NCI-H1048 (cell line): Measurements from ENCODE around the gene SYNDIG1L.
"Not testable (repeated sequence)": the region's sequence is repeated elsewhere in the genome, so short reads cannot be mapped to it uniquely, and the experiment has no call there.

Experiments
- DNase-seq: peaks from one replicate; lab custom pipeline; 2025; lab: John Stamatoyannopoulos, UW

The SYNDIG1L gene

DNA sequence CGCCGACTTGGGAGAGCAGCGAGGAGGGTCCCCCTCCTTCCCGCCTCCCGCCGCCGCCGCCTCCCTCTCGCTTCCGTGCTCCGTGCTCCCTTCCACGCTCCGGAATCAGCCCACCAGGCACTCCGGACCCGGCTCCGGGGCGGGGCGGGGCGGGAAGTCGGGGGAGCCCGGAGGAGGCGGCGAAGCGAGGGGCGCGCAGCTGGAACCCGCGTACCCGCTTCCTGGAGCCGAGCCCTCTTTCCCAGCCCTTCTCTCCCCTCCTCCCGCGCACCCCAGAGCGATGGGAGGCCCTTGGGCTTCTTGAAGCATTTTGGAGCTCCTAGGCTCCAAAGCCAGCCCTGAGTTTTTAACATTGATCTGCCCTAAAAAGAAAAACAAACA lies at the start of gene SYNDIG1L:
SYNDIG1L (minus strand) TSS at position 9 of the 381 bp plus-strand sequence. CDS start 16,466 bp downstream, outside the sequence.
- DNase-seq, result no peak

DNA sequence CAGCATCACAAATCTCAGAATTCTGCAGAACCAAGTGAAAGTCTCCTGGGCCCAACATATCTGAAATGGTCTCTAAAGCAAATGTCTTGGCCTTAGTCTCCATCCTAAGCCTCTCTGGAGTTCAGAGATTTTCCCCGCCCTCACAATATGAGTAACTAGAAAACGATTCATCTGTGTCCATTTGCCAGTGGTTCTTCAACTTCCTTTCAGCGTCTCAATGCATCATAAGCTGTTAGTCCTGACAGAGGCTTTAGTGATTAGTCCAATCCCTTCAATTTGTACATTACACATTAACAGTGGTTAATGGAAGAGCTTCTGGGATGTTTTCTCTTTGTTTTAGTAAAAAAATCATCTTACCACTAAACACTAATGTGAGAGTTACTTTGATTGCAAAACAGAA lies 49.7 kb upstream of the SYNDIG1L start:
- no peak for DNase-seq

DNA sequence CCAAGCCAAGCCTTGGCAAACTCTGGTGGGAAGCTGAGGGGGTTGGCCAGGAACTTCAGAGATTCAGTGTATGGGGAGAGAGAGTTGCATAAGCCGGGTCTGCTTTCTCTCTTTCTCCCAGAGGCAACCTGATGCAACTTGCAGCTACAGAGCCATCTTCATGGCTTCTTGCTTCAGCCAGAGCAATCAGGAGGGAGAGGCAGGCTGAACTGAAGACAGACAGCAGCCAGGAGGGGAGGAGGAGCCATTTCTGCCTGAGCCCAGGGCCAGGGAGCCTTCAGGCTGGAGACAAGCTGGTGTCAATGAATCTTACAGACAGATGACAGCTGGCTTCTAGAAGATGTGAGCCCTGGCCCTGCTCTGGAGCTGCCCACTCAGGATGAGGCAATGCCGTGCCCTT lies 48.4 kb upstream of the SYNDIG1L start:
- DNase-seq, result no peak

DNA sequence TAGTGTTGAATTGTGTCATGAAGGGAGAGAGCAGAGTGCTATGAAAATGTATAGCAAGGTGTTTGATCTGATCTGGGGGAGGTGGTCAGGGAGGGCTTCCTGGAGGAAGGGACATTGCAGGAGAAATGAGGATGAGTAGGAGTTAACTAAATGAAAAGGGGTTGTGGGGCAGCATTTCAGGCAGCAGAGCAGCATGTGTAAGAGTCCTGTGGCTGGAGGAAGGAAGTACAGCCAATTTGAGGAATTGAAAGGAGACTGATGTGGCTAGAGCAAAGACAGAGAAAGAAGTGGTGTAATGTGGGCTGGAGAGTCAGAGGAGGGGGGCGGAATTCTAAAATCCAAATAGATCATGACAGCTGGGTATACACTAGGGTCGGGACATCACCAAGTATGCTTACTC lies 46.6 kb upstream of the SYNDIG1L start:
- no peak for DNase-seq

DNA sequence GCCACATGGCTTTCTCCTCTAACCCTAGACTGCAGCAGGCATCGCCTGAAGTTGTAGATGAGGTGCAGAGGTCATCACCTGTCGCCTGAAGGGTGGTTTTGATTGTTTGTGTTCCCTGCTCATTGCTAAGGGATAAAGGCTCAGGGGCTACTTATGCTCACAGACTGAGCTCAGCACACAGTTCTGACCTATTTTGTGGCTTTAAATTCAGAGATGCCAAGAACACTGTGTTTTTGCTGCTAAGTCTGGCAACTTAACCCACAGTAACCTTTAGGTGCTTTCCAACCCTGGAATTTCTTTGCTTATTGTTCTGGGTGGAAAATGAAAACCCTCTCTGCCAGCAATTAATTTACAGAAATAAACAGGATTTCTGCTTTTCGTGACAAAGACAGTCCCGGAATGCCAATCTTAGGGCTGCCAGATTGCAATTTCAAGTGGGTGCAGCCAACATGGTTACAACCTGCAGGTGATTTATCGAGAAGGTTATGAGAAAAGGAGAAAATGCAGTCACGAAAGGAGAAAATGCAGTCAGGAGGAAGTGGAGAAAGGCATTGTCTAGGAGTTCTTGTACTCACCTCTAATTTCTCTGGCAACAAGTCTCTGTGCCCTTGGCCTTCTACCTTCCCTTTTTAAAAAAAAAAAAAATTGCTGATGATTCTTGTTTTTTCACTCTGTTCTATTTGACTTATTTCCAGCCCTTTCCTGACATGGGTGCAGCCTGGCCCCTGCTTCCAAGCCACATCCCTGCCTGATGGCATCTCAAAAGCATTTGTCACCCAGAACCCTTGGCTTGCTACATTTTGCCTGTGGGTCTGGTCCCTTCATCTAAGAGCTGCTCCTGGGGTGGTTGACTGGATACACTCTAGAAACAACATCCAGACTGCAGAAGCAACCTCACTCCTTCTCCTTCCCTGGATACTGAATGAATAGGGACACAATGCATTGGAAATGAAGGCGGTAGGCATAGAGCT lies 43.8 kb upstream of the SYNDIG1L start:
- DNase-seq, result no peak

DNA sequence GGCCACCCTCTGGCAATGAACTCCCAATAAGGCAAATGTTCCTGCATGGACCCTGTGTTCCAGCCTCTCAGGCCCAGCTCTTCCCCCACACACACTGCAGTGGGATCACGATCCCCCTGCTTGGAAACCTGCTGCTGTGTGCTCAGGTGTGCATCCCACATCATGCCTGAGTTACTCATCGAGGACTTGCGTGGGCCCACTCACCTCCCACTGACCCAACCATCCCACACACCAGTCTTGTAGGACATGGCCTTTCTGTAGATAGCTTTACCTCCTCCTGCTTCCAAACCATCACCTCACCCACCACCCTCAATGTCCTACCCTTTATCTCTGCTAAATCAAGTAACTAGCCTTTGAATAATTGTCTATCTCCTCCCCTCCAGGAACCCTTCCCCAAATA lies 42.5 kb upstream of the SYNDIG1L start:
- no peak for DNase-seq

DNA sequence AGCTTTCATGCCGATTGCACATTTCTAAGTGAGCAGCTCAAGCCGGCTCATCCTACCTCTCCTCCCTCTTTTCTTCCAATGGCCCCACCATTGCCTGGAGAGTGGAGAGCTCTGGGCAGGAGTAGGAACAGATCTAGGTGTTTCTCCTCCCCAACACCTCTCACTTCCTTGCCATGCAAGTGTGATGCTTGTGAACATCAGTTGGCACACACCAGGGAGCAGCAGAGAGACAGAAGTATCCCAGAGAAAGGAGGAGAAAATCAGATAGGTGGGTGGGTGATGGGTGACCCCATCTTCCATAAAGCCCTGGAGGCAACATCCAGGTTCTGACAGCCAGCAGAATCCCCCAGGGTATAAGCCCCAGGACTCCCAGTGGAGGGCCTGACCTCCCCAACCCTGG lies 39.3 kb upstream of the SYNDIG1L start:
- DNase-seq, result no peak

DNA sequence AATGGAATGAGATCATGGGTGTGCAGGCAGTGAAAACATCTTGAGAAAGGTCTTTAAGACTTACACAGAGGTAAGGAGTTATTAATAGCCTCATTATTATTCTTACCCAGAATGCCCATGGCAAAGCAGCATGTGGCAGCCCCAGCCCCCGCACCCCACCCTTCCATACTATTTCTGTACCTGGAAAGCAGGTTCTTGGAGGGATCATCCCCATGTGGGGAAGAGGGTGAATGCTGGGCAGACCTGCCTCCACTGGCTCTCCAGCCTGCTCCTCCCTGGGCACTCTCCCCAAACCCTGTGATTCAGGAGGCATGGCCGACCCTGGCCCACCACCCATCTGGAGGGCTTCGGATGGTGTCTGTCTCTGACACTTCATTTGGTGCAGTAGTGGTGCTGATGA lies 38.8 kb upstream of the SYNDIG1L start:
- DNase-seq, result no peak

DNA sequence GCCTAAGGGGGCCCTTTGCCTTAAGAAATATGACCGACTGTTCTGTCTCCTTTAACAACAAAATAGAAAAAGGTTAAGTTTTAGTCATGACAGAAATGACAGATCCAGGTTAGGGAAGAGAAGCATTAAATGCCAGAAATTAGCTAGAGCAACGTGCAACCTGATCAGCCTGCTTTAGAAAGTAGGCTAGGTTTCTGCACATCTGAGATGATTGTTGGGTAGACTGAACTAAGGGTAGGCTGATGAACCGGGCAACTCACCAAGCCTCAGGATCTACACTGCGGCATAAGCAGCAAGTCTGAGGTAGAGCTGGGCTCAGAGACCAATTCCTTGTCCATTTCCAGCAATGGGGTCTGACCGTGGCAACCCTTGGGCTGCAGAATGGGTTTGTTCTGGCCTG lies 37.7 kb upstream of the SYNDIG1L start:
- no peak for DNase-seq

DNA sequence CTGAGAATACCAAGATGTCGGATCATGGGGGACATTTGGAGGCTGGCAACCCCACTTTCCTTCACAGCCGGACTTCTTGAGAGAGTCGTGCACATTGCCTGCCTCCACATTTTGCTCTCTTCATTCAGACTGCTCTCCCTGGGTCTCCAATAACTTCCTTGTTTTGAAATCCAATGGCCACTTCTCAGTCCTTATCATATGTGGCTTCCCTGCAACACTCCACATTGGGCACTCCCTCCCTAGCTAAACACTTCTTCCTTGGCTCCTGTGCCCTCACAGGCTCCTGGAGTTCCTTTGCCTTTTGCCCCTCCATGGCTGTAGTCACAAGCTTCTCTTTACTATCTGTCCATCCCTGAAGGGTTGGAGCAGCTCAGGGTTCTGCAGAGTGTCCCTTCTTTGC lies 37.0 kb upstream of the SYNDIG1L start:
- no peak for DNase-seq

DNA sequence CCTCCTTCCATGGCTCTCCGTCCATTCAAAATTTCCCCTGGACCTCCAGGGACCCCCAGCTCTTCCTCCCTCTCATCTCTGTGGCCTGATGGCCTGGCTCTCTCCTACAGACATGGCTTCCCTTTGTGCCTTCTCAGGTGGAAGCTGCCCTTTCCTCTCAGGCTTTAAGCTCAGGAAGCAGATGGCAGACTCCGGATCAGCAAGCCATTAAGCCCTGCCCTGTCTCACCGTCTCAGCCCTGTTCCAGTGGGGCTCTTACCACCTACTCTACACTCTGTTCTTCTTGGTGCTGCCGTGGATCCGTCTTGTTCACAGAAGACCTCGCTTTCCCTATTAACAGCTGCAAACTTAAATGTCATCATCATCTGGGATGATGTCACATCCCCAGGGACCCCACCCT lies 34.0 kb upstream of the SYNDIG1L start:
- no peak for DNase-seq

DNA sequence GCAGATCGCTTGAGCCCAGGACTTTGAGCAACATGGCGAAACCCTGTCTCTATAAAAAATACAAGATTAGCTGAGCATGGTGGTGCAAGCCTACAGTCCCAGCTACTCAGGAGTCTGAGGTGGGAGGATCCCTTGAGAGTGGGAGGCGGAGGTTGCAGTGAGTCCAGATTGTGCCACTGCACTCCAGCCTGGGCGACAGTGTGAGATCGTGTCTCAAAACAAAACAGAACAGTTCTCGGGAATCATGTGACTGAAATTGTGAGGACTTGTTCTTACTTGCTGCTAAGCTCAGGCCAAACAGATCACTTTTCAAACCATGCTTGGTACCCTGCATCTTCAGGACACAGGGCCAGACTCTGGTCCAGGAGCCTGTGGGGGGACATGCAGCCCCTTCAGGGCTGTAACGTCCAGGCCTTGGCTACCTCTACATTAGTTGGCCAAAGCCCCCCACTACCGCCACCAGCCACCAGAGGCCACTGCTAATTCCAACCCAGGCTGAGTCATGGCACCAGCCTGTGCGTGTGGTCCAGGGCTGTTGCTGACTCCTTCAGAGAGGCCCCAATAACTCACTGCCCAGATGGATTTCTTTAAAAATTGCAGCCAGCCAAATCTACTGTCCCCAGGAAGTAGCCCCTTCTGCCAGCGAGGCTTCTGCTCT lies 33.4 kb upstream of the SYNDIG1L start:
- no peak for DNase-seq

DNA sequence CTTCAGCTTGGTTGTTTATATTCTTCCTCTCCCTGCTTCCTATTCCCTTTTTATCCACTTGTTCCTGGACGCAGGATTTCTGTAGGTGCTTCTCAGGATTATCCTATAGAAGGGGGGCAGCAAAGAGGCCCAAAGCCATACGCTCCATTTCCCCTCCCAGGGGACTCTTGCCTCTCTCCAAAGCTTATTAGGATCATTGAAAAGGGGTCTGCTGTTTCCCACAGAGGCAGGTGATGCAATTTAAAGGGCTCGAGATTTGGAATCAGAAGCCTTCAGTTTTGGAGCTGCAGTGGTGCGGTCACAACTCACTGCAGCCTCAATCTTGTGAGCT lies 31.5 kb upstream of the SYNDIG1L start:
- no peak for DNase-seq

DNA sequence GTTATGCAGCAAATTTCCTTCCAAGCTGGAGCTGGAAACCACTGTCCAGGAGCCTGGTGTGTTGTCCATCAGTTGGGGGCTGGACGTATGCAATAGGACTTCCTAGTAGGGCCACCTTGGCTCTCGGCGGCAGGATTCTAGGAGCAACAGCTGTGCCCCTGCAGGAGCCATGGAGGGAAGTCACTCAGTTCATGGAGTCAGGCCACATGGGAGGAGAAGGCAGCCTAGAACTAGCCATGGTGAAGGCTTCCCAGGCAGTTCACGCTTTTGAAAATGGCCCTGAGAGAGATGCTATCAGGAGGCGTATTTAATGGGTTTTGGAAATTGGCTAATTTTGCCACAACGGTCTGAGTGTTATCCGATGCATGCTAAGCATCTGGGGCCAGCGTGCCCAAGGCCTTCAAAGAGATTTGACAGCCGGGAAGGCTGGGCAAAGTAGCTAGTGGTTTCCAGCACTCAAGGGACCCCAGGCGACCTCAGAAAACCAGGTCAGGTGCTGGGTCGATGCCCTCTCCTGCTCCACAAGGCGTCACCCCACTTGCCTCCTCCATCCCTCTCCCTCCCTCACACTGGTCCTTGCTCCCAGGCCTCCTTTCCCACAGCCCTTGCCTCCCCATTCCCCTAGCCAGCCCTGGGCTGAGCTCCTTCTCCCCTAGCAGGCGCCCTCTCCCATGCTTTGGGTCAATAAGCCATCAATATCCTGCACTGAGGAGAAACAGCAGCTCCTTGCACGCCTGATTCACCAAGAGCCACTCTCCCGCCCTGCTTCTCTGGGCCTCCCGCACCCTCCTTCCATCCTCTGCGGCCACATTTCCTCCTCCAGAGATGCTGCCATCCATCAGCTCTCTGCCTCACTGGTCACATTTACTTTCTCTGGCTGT lies 30.9 kb upstream of the SYNDIG1L start:
- DNase-seq, result no peak

DNA sequence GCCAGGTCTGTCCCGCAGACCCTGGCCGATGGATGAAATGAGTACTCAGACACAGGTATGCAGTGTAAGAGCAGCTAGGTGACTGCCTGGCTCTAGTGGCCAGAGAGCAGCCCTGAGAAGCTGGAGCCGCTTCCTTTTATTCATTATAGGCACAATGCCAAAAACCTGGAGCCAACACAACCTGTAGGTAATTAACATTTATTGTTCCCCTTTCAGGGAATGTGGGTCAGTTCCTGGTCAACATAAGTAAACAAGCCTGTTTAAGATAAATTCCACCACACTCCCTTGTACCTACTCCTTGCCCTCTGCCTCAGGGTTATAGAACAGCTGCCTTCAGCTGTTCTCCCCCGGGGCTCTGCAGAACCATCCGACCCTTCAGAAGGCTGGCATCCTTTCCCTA lies 28.4 kb upstream of the SYNDIG1L start:
- DNase-seq, result not testable (repeated sequence)

DNA sequence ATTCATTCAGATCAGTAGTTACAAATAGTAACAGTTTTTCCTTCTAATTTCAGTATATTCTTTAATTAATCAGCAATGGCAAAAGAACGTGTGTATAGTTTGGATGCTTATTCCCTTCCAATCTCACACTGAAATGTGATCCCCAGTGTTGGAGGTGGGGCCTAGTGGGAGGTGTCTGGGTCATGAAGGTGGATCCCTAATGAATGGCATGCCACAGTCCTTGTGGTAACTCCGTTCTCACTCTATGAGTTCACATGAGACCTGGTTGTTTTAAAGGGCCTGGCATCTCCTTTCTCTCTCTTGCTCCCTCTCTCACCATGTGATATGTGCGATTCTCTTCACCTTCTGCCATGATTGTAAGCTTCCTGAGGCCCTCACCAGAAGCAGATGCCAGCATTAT lies 18.9 kb upstream of the SYNDIG1L start:
- DNase-seq, result no peak

DNA sequence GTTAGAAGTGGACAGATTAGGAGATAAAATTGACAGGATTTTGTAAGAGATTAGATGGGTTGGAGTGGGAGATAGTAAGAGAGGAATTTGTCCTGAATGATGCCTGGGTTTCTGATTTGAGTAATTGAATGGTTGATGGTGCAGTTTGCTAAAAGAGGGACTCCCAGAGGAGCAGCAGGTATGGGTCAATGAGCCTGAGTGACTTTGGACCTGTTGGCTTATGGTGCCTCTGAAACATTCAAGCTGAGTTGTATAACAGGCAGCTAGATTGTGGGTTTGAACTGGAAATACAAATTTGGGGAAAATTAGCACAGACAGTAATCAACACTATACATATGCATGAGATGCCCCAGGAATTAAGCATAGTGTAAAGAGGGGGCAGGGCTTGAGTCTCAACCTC lies 16.7 kb upstream of the SYNDIG1L start:
- DNase-seq, result no peak

DNA sequence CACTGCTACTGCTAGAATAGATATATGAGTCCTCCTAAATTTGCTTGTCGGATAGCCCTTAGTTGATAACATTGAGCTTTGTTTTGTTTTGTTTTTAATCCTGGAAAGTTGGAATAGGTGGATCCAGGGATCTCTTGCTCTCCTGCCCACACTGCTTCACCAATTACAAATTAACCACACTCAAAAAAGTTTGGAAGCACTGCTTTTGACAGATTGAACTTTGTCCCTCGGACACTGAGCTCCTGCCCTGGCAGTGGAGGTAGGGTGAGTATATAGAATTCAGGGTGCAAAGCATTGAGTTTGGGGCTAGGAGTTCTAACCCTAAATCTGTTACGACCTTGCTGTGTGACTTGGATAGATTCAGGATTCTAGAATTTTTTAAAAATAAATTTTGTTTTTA lies 15.1 kb upstream of the SYNDIG1L start:
- no peak for DNase-seq

DNA sequence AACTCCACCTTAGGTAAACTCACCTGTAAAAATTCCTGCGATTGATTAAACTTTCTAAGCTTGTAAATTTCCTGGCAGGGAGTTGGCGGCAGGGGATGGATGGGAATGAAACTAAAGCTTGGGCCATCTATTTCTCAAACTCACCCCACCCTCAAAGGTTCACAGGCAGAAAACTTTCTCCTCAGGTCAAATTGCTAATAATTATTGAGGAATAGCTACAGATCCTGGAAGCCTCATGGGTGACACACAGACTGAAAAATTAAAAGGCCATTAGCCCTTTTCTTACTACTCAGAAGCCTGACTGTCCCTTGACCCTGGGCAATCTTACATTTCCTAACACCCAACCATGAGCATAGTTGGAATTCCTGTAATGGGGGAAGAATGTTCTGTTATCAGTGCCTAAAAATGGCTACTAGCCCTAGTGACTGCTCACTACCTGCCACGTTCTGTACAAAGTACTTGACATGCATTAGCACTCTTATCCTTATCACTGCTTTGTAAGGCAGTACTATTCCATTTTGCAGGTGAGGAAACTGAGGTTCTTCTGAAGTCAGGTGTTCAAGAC lies 12.4 kb upstream of the SYNDIG1L start:
- no peak for DNase-seq

DNA sequence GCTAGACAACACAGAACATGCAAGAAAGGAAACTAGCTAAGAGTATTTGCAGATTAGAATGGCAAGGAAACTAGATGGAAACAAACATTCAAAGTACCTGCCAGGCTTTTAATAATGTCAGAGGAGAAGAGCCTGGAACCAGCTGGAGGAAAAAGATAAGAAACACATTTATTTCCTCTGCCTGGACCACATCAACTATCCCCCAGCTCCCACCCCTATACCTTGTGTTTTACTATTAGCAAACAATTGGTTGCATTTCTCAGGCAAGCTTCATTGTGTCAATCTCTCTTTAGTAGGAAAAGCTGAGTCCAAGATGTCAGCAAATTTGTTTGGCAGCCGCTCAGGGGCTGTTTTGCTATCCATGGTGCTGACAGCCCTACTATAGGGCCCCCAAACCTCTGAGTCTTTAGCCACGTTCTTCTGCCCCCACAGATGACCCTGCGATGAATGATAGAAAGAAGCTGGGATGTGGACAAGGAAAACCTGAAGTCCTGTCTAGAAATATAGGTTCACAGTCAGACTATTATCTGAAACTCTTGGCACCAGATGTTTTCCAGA lies 11.6 kb upstream of the SYNDIG1L start:
- DNase-seq, result no peak

DNA sequence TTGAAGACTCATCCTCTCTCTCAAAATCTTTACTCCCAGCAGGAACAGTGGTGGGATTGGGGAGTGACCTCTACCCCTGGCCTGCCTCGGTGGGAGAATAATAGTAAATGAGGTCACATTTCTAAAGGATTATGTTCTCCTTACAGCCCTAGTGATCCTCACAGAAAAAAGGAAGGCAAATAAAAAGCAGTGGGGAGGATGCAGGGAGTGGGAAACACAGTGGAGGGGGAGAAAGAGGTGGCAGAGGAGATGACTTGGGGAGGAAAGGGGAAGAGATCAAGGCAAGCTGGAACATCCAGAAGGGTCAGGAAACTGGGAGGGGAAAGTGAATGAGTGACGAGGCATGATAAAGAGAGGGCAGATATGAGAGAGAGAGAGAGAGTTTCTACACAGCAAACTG lies 8.3 kb upstream of the SYNDIG1L start:
- no peak for DNase-seq

DNA sequence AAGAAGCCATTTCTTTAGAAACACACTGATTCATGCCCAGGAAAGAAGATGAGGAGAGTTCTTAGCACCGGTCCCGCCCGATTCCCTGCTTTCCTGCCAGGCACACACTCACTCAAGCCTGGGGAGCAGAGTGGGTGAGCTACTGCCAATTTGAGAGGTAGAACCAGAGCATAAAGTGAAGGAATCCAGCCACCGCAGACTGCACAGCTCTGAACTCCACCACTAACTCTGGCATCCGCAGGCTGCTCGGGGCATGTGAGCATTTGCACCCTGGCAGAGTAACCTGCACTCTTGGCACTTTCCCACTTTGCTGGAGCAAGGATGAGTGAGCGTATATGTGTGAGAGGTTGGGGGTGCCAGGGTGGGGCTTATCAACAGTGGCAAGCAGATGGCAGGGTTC lies 4.0 kb upstream of the SYNDIG1L start:
- no peak for DNase-seq
